SK-N-DZ (cell line): ENCODE results near the gene CACNA2D4.

ENCODE experiments used
- DNase-seq: peaks from one replicate; pipeline ENCODE4 v3.0.0-alpha.2; 2015; ENCODE audit warnings: low spot score

CACNA2D4 gene

GRCh38 chr12:1935242-1935641 lies 16.8 kb upstream of the CACNA2D4 start:
- no peak for DNase-seq

GRCh38 chr12:1934831-1935230 lies 16.4 kb upstream of the CACNA2D4 start:
- DNase-seq: no peak

- no peak for DNase-seq
These were observed 15.6 kb upstream of the CACNA2D4 start for GRCh38 chr12:1934068-1934467.

- no peak for DNase-seq
These were observed 15.0 kb upstream of the CACNA2D4 start for GRCh38 chr12:1933342-1934051.

- DNase-seq: no peak
These were observed 13.9 kb upstream of the CACNA2D4 start for GRCh38 chr12:1932264-1932777.

GRCh38 chr12:1931642-1932041 lies 13.2 kb upstream of the CACNA2D4 start:
- DNase-seq: no peak

GRCh38 chr12:1930803-1931597 lies 12.5 kb upstream of the CACNA2D4 start:
- DNase-seq: no peak

- DNase-seq: no peak
These were observed 11.7 kb upstream of the CACNA2D4 start for GRCh38 chr12:1929985-1930802.

- no peak for DNase-seq
These were observed 11.0 kb upstream of the CACNA2D4 start for GRCh38 chr12:1929241-1929984.

GRCh38 chr12:1928439-1929121 lies 10.1 kb upstream of the CACNA2D4 start:
- DNase-seq: no peak

- no peak for DNase-seq
These were observed 9.4 kb upstream of the CACNA2D4 start for GRCh38 chr12:1927751-1928351.

- DNase-seq: no peak
These were observed 8.7 kb upstream of the CACNA2D4 start for GRCh38 chr12:1927051-1927680.

GRCh38 chr12:1926251-1926657 lies 7.8 kb upstream of the CACNA2D4 start:
- DNase-seq: no peak

- no peak for DNase-seq
These were observed 7.2 kb upstream of the CACNA2D4 start for GRCh38 chr12:1925684-1926006.

- DNase-seq: no peak
These were observed 6.7 kb upstream of the CACNA2D4 start for GRCh38 chr12:1924996-1925683.

GRCh38 chr12:1922985-1923384 lies 4.5 kb upstream of the CACNA2D4 start:
- DNase-seq: no peak

- DNase-seq: no peak
These were observed 3.7 kb upstream of the CACNA2D4 start for GRCh38 chr12:1922075-1922709.

- DNase-seq: no peak
These were observed 2.5 kb upstream of the CACNA2D4 start for GRCh38 chr12:1920971-1921370.

- DNase-seq: no peak
These were observed 2.0 kb upstream of the CACNA2D4 start for GRCh38 chr12:1920436-1920835.
